A549 (cell line): Measurements from ENCODE around the gene USP12. TPM values are rescaled to one million over a fixed set of nuclear protein-coding genes. Genes with fewer than 3 reads are reported as not detected.

Experiments
- ATAC-seq, 2 experiments: fragments of 200-7000 bp in 1 of 2; fragments of >200 bp in 1 of 2; cut with Nextera tagmentation in 1 of 2; cut with Tn5 transposase in 1 of 2; 3 replicates each; pipeline versions ENCODE4 v1.8.0 to v1.9.1; 2018 to 2020; ENCODE audit warnings: mild to moderate bottlenecking in 1 of 2, moderate library complexity in 1 of 2
- CTCF ChIA-PET: fragments of 300-600 bp; sonication (Branson Sonifier 250); formaldehyde crosslinking; extraction: SDS; loops from one replicate; lab custom pipeline; 2021; ENCODE audit warnings: antibody characterized with exemption, inconsistent platforms; lab: Yijun Ruan, JAX
- POLR2A ChIA-PET: fragments of 350-600 bp; formaldehyde crosslinking; extraction: SDS; loops from one replicate; lab custom pipeline; 2021; ENCODE audit warnings: antibody characterized with exemption, inconsistent platforms; lab: Yijun Ruan, JAX
- DNase-seq, 2 experiments: peaks; one replicate each; pipeline versions ENCODE4 v3.0.0 to v3.0.0-alpha.2; 2011 to 2016; ENCODE audit warnings: low read depth in 1 of 2, low spot score in 1 of 2
- FAIRE-seq: peaks from 2 replicates; lab custom pipeline; 2011; peaks lifted over from hg19 to GRCh38; lab: Jason Lieb, UNC
- H3K27ac ChIP-seq, 2 experiments: fragments of >200 bp; sonication (Bioruptor Twin); formaldehyde crosslinking; 3 replicates each; pipeline ENCODE4 v1.5.1; 2016 to 2017
- H3K4me1 ChIP-seq: fragments of >200 bp; sonication (Bioruptor Twin); formaldehyde crosslinking; 3 replicates; pipeline ENCODE4 v1.6.1; 2016
- H3K4me2 ChIP-seq: fragments of >200 bp; sonication (Bioruptor Twin); formaldehyde crosslinking; 3 replicates; pipeline ENCODE4 v1.6.1; 2016
- H3K4me3 ChIP-seq: fragments of >200 bp; sonication (Bioruptor Twin); formaldehyde crosslinking; 3 replicates; pipeline ENCODE4 v1.5.1; 2016
- H3K9me3 ChIP-seq: fragments of >200 bp; sonication (Bioruptor Twin); formaldehyde crosslinking; 3 replicates; pipeline ENCODE4 v1.6.1; 2016
- CBX2 ChIP-seq: fragments of 200-600 bp; sonication (generic); IDR thresholded peaks from 2 replicates; pipeline ENCODE4 v1.6.1; 2016; ENCODE audit warnings: low read depth, mild to moderate bottlenecking, borderline replicate concordance
- CHD2 ChIP-seq: fragments of 150-350 bp; IDR thresholded peaks from 2 replicates; pipeline ENCODE4 v1.6.1; 2014; ENCODE audit warnings: low read length; ENCODE audit not compliant: partially characterized antibody
- EHF ChIP-seq: fragments of 250-450 bp; sonication (Bioruptor Pico); IDR thresholded peaks from 2 replicates; pipeline ENCODE4 v1.5.0; 2020; ENCODE audit warnings: mild to moderate bottlenecking
- FOSB ChIP-seq: fragments of 250-450 bp; sonication (Bioruptor Pico); IDR thresholded peaks from 2 replicates; pipeline ENCODE4 v1.5.0; 2020; ENCODE audit warnings: mild to moderate bottlenecking, moderate library complexity
- FOSL2 ChIP-seq, 2 experiments: fragments of 450-650 bp in 1 of 2; fragments of >200 bp in 1 of 2; sonication (Bioruptor Twin) in 1 of 2; formaldehyde crosslinking; IDR thresholded peaks; 2 replicates each; pipeline versions ENCODE4 v1.5.0 to v1.6.1; 2016 to 2020; ENCODE audit warnings: mild to moderate bottlenecking in 1 of 2, moderate library complexity in 1 of 2
- FOXS1 ChIP-seq: fragments of 250-450 bp; sonication (Bioruptor Pico); IDR thresholded peaks from 2 replicates; pipeline ENCODE4 v1.5.0; 2020; ENCODE audit warnings: mild to moderate bottlenecking, moderate library complexity
- GATA3 ChIP-seq: IDR thresholded peaks from 2 replicates; pipeline ENCODE4 v1.6.1; 2012; ENCODE audit warnings: borderline replicate concordance
- HMGXB4 ChIP-seq: fragments of 250-450 bp; sonication (Bioruptor Pico); IDR thresholded peaks from 2 replicates; pipeline ENCODE4 v1.5.0; 2021; ENCODE audit warnings: mild to moderate bottlenecking, moderate library complexity, borderline replicate concordance
- HOXB5 ChIP-seq: fragments of 250-450 bp; sonication (Bioruptor Pico); IDR thresholded peaks from 2 replicates; pipeline ENCODE4 v1.5.0; 2020; ENCODE audit warnings: mild to moderate bottlenecking, moderate library complexity
- JUN ChIP-seq, 2 experiments: fragments of >200 bp; sonication (Bioruptor Twin); formaldehyde crosslinking; IDR thresholded peaks; 2 replicates in 1 of 2; 3 replicates in 1 of 2; pipeline ENCODE4 v1.6.1; 2016 to 2017
- KDM1A ChIP-seq: fragments of 200-600 bp; sonication (generic); IDR thresholded peaks from 2 replicates; pipeline ENCODE4 v1.6.1; 2016; ENCODE audit warnings: low read depth, mild to moderate bottlenecking
- KDM5A ChIP-seq: fragments of 200-600 bp; sonication (generic); IDR thresholded peaks from 2 replicates; pipeline ENCODE4 v1.6.1; 2016; ENCODE audit warnings: antibody characterized with exemption, mild to moderate bottlenecking
- MAFK ChIP-seq: fragments of 450-650 bp; IDR thresholded peaks from 2 replicates; pipeline ENCODE4 v1.6.1; 2014; ENCODE audit not compliant: partially characterized antibody
- MAX ChIP-seq: IDR thresholded peaks from 2 replicates; pipeline ENCODE4 v1.6.1; 2012
- MAZ ChIP-seq: fragments of 150-350 bp; IDR thresholded peaks from 2 replicates; pipeline ENCODE4 v1.6.1; 2014; ENCODE audit warnings: antibody characterized with exemption, low read depth, low read length, borderline replicate concordance
- MYC ChIP-seq: IDR thresholded peaks from 2 replicates; pipeline ENCODE4 v1.6.1; 2012; ENCODE audit warnings: mild to moderate bottlenecking, inconsistent platforms, low read length, improper control_type of control experiment, borderline replicate concordance
- POLR2AphosphoS2 ChIP-seq: conservative IDR thresholded peaks from 2 replicates; pipeline ENCODE4 v1.6.1; 2012; ENCODE audit warnings: low read length, improper control_type of control experiment, inconsistent platforms
- RARB ChIP-seq: fragments of 250-450 bp; sonication (Bioruptor Pico); IDR thresholded peaks from 2 replicates; pipeline ENCODE4 v1.8.0; 2021; ENCODE audit warnings: mild to moderate bottlenecking, moderate library complexity
- SMC3 ChIP-seq: fragments of >200 bp; sonication (Bioruptor Twin); formaldehyde crosslinking; IDR thresholded peaks from 3 replicates; pipeline ENCODE4 v1.6.1; 2018; ENCODE audit warnings: inconsistent platforms
- SREBF2 ChIP-seq: fragments of 450-650 bp; IDR thresholded peaks from 2 replicates; pipeline ENCODE4 v1.6.1; 2014; ENCODE audit warnings: mild to moderate bottlenecking, moderate library complexity
- TFCP2L1 ChIP-seq: fragments of 250-450 bp; sonication (Bioruptor Pico); IDR thresholded peaks from 2 replicates; pipeline ENCODE4 v1.5.0; 2021; ENCODE audit warnings: mild to moderate bottlenecking
- TP53 ChIP-seq: fragments of 250-450 bp; sonication (Bioruptor Pico); IDR thresholded peaks from 2 replicates; pipeline ENCODE4 v1.5.0; 2021; ENCODE audit warnings: mild to moderate bottlenecking, moderate library complexity
- WGBS: methylation state at CpG from one replicate; pipeline ENCODE4 v1.1.6; 2017; ENCODE audit errors: missing lambda C conversion rate; 5-methylcytosine and 5-hydroxymethylcytosine counted together
- polyA plus RNA-seq, 4 experiments: library from polyadenylated mRNA; depleted of rRNA in 3 of 4; stranded (reverse); fragments of >200 nt; fragmentation: RNase III in 1 of 4; extraction: RNeasy Plus Mini Kit Qiagen cat#74134 plus additional on column Dnase treatment in 1 of 4; gene quantifications; 2 replicates in 3 of 4; 3 replicates in 1 of 4; pipeline ENCODE4 v1.2.3, GENCODE V29; 2011 to 2017
- TF ChIP-seq, protein P1 (sequence below): fragments of >200 bp; sonication (Bioruptor Twin); formaldehyde crosslinking; IDR thresholded peaks from 3 replicates; pipeline ENCODE4 v1.5.1; 2016

The USP12 gene
- polyA plus RNA-seq, 2 of the 4 experiments (the other 2 are of a cell fraction) = 19.1 to 21.2 TPM

DNA sequence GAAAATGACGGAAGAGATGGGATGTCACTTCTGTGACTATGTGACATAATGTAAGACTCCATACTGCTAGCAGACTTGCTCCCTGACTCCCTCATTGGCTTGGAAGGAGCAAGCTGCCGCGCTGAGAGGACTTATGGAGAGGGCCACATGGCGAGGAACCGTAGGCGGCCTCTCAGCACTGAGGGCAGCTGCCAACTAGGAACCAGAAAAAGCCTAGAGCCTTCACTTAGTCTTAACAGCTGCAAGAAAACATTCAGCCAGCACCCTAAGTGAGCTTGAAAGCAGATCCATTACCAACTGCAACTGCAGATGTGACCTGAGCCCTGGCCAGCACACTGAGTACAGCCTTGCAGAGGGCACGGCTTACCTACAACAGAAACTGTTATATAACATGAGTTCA lies 33.9 kb downstream of the USP12 start (continued):
- TF ChIP-seq, protein P1, sequence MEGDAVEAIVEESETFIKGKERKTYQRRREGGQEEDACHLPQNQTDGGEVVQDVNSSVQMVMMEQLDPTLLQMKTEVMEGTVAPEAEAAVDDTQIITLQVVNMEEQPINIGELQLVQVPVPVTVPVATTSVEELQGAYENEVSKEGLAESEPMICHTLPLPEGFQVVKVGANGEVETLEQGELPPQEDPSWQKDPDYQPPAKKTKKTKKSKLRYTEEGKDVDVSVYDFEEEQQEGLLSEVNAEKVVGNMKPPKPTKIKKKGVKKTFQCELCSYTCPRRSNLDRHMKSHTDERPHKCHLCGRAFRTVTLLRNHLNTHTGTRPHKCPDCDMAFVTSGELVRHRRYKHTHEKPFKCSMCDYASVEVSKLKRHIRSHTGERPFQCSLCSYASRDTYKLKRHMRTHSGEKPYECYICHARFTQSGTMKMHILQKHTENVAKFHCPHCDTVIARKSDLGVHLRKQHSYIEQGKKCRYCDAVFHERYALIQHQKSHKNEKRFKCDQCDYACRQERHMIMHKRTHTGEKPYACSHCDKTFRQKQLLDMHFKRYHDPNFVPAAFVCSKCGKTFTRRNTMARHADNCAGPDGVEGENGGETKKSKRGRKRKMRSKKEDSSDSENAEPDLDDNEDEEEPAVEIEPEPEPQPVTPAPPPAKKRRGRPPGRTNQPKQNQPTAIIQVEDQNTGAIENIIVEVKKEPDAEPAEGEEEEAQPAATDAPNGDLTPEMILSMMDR = no peak
- TF ChIP-seq POLR2AphosphoS2 (no peak), RARB (no peak), JUN (IDR thresholded peaks at IDR 0.05) (no peak), HOXB5 (CRISPR knock-in tag) (no peak), SMC3 (no peak), HMGXB4 (CRISPR knock-in tag) (no peak)
- TF ChIP-seq, all 56 proteins: peak for 0

- TF ChIP-seq KDM1A (no peak), FOXS1 (CRISPR knock-in tag) (no peak)
- POLR2A ChIA-PET = no interaction called here
- H3K4me3 ChIP-seq = no peak overlapping the region
- no peak overlapping the region for H3K4me2 ChIP-seq
- DNase-seq (no peak), FAIRE-seq (no peak), ATAC-seq (no peak)
- WGBS = 90% methylated on average over 5 of the region's 5 CpGs
- CTCF ChIA-PET = no interaction called here
- H3K27ac ChIP-seq = no peak overlapping the region
- H3K9me3 ChIP-seq = peaks cover 5% of the 10 kb centered on the region; the same call in 1 of the 3 replicates
- H3K4me1 ChIP-seq = peaks cover 19% of the 10 kb centered on the region
Observed at GRCh38 chr13:27135023-27135422, 36.6 kb downstream of the USP12 start.

DNA sequence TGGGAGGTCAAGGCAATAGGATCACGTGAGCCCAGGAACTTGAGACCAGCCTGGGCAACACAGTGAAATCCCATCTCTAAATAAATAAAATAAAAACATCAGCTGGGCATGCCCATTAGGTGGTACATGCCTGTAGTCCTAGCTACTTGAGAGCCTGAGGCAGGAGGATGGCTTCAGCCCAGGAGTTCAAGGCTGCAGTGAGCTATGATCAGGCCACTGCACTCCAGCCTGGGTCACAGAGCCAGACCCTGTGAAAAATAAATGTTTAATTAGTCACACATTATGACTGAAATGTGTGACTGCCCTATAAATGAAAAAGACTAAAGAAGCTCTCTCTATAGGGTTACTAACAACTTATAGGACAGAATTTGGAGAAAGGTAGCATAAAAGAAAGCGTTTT lies 37.7 kb downstream of the USP12 start:
- Histone ChIP-seq H3K9me3 (peaks cover 5% of the 10 kb centered on the region; the same call in 1 of the 3 replicates), H3K27ac (no peak overlapping the region), H3K4me1 (peaks cover 26% of the 10 kb centered on the region), H3K4me2 (no peak overlapping the region; the same call in 2 of the 3 replicates), H3K4me3 (no peak overlapping the region)
- ATAC-seq (no peak), DNase-seq (no peak), FAIRE-seq (no peak)
- 97% methylated on average over 2 of the region's 2 CpGs for WGBS
- TF ChIP-seq MAX = no peak
- no peak for TF ChIP-seq EHF (CRISPR knock-in tag)
- TF ChIP-seq TFCP2L1 (CRISPR knock-in tag) = no peak
- no peak for TF ChIP-seq HMGXB4 (CRISPR knock-in tag)
- TF ChIP-seq CHD2 = no peak
- TF ChIP-seq MYC = no peak
- no peak for TF ChIP-seq MAFK
- no peak for TF ChIP-seq RARB
- TF ChIP-seq FOSB (CRISPR knock-in tag) = no peak
- TF ChIP-seq GATA3 = no peak
- TF ChIP-seq POLR2AphosphoS2 = no peak
- TF ChIP-seq TP53 (CRISPR knock-in tag) = no peak
- TF ChIP-seq FOSL2 (IDR thresholded peaks at IDR 0.05) = no peak
- no peak for TF ChIP-seq FOSL2 (CRISPR knock-in tag; IDR thresholded peaks at IDR 0.05)
- no peak for TF ChIP-seq KDM5A
- no peak for TF ChIP-seq CBX2
- TF ChIP-seq SREBF2 = no peak
- TF ChIP-seq MAZ = no peak
- no peak for TF ChIP-seq FOXS1 (CRISPR knock-in tag)
- POLR2A ChIA-PET = no interaction called here
- CTCF ChIA-PET = interaction anchor here (1.1 kb wide), 1 partner anchor 184 kb away, joined by 3 read pairs; no protein-coding TSS in a partner anchor
